ENCODE data around the gene CUZD1. TPM values are rescaled to one million over a fixed set of nuclear protein-coding genes. Genes with fewer than 3 reads are reported as not detected.

Gene CUZD1
- total and polyA plus RNA-seq, 2 of the 4 experiments (the other 2 are of a cell fraction) = 0.36 to 0.67 TPM

- intact Hi-C loops (cut with micrococcal nuclease) = loop anchor here (2.0 to 5.0 kb wide), 2 partner anchors 15 to 74 kb away; partner anchors contain the start of gene FAM24B
- in situ Hi-C loops (cut with MboI; ENCODE audit: low sequenced_read_pairs) = loop anchor here (25.0 kb wide), 2 partner anchors 299 to 701 kb away; partner anchors contain the start of gene BUB3
- ChIA-PET POLR2A (ENCODE audit: unreplicated experiment) (no interaction called here), CTCF (interaction anchor here (0.6 kb wide), 1 partner anchor 63 kb away, joined by 4 read pairs; no protein-coding TSS in a partner anchor)
- dilution Hi-C loops (cut with HindIII; ENCODE audit: low sequenced_read_pairs, unreplicated experiment) = no loop called here
- peak overlapping the region; percentile 51 for H4K91ac ChIP-seq (ENCODE audit: insufficient read depth, low read depth, low read length)
- no peaks in the 10 kb centered on the region for H4K20me1 ChIP-seq (ENCODE audit: insufficient read depth, low read length)
- TF ChIP-seq NFE2L2 (IDR thresholded peaks at IDR 0.05; ENCODE audit: low read depth, low read length) (no peak), USF2 (IDR thresholded peaks at IDR 0.05; ENCODE audit: low read depth, low read length) (no peak), SMC3 (IDR thresholded peaks at IDR 0.05; ENCODE audit: low read depth, low read length) (no peak), RCOR1 (IDR thresholded peaks at IDR 0.05; ENCODE audit: insufficient replicate concordance, low read length) (no peak), CTCF (conservative IDR thresholded peaks at IDR 0.05; ENCODE audit: low read depth, low read length) (no peak), RAD21 (IDR thresholded peaks at IDR 0.05; ENCODE audit: low read length) (no peak), BHLHE40 (IDR thresholded peaks at IDR 0.05; ENCODE audit: low read depth, low read length) (no peak), RFX5 (IDR thresholded peaks at IDR 0.05; ENCODE audit: low read depth, low read length) (no peak), POLR2A (IDR thresholded peaks at IDR 0.05; ENCODE audit: low read depth, low read length) (no peak), MAFK (IDR thresholded peaks at IDR 0.05; ENCODE audit: low read depth, low read length) (no peak), ELK1 (IDR thresholded peaks at IDR 0.05; ENCODE audit: borderline replicate concordance, low read depth, low read length) (no peak)
- no peak overlapping the region for H3K9ac ChIP-seq (ENCODE audit: low read depth, low read length)
- H3K4ac ChIP-seq (ENCODE audit: low read depth, low read length) = peak overlapping the region; percentile 74
- peaks cover 8% of the 10 kb centered on the region for H3K9me1 ChIP-seq (ENCODE audit: insufficient read depth, low read length)
- peak overlapping the region; percentile 85; the same call in 1 of the 2 replicates for H3K18ac ChIP-seq (ENCODE audit: low read depth, low read length)
- WGBS, 2 experiments (ENCODE audit: extremely low coverage in 2 of 2, insufficient read length in 1 of 2) = no CpG with 5 or more reads among the region's 2 CpGs
- peak overlapping the region; percentile 75; the same call in 2 of the 3 replicates for H2BK15ac ChIP-seq (ENCODE audit: low read depth, low read length)
- H3K4me3 ChIP-seq (ENCODE audit: insufficient read depth, low read depth, low read length) = no peak overlapping the region
- no TSS peak for BruUV-seq (replicated peaks)
- H4K8ac ChIP-seq (ENCODE audit: low read depth in 2 of 2, low read length in 2 of 2) = peak overlapping the region; percentile 44 to 81; a peak in 3 of 4 replicates
- peak overlapping the region; percentile 90 for H2BK120ac ChIP-seq (ENCODE audit: low read depth, low read length)
- H3K14ac ChIP-seq (replicated peaks; ENCODE audit: low read depth, low read length) = peak overlapping the region; percentile 12; the same call in 1 of the 2 replicates
- H3K27ac ChIP-seq (ENCODE audit: insufficient read depth, low read length) = 0 out of 2 replicates have a peak overlapping the region, but pooled peaks have one; percentile 23
- H3K79me1 ChIP-seq (ENCODE audit: low read depth in 1 of 2, low read length in 2 of 2) = peaks cover 13 to 23% of the 10 kb centered on the region in 2 experiments; a peak in 3 of 4 replicates
- H2BK5ac ChIP-seq (ENCODE audit: low read depth, low read length, poor library complexity, severe bottlenecking) = peak overlapping the region; percentile 100
- DNase-seq (no peak), ATAC-seq (ENCODE audit: low read depth) (no peak)
- no peak overlapping the region for H3K4me2 ChIP-seq (ENCODE audit: low read depth, low read length)
- H3K9me3 ChIP-seq (ENCODE audit: control insufficient read depth, insufficient read depth, low read length) = no peaks in the 10 kb centered on the region
- H2AK9ac ChIP-seq (replicated peaks; ENCODE audit: low read depth, low read length, poor library complexity) = peak overlapping the region; percentile 10
- peaks cover 14% of the 10 kb centered on the region for H3K4me1 ChIP-seq (ENCODE audit: control insufficient read depth, insufficient read depth, low read length)
- H3K27me3 ChIP-seq (ENCODE audit: control insufficient read depth, insufficient read depth, low read length) = no peaks in the 10 kb centered on the region
- H4K5ac ChIP-seq (ENCODE audit: low read depth, low read length) = peak overlapping the region; percentile 80; the same call in 1 of the 2 replicates
- peak overlapping the region; percentile 54 for H3K23ac ChIP-seq (ENCODE audit: low read depth, low read length)
- H2AK5ac ChIP-seq (ENCODE audit: low read depth, low read length) = peak overlapping the region; percentile 65
- H2AFZ ChIP-seq (replicated peaks; ENCODE audit: low read length, poor library complexity) = no peak overlapping the region
- H2BK20ac ChIP-seq (ENCODE audit: low read depth, low read length) = peak overlapping the region; percentile 94
- H3K56ac ChIP-seq (ENCODE audit: extremely low read depth, insufficient read depth, low read length) = no peak overlapping the region
- no peaks in the 10 kb centered on the region for H3K36me3 ChIP-seq (ENCODE audit: control insufficient read depth, insufficient read depth, low read length)
Measured at GRCh38 chr10:122863216-122864193, 17.8 kb upstream of the CUZD1 start.
